K562 (cell line): ENCODE results near the gene DHRS3.

ENCODE experiments used
- ATF3 ChIP-seq, 2 experiments: fragments of 450-650 bp in 1 of 2; sonication (generic) in 1 of 2; formaldehyde crosslinking in 1 of 2; IDR thresholded peaks in 1 of 2; conservative IDR thresholded peaks in 1 of 2; 2 replicates each; pipeline versions ENCODE4 v1.6.1 to v1.8.1; 2016 to 2023; ENCODE audit warnings: mild to moderate bottlenecking in 2 of 2, moderate library complexity in 2 of 2, inconsistent platforms in 1 of 2, missing genetic modification reagents in 1 of 2
- ETV5 ChIP-seq: sonication (generic); formaldehyde crosslinking; IDR thresholded peaks from 2 replicates; pipeline ENCODE4 v1.4.0; 2020; ENCODE audit warnings: low read depth, mild to moderate bottlenecking, missing genetic modification reagents
- FOSL1 ChIP-seq: fragments of 200-800 bp; sonication (Bioruptor generic); conservative IDR thresholded peaks from 2 replicates; pipeline ENCODE4 v1.6.1; 2016; ENCODE audit warnings: missing genetic modification characterization, missing compliant biosample characterization
- GTF2A2 ChIP-seq: IDR thresholded peaks from 2 replicates; pipeline ENCODE4 v1.6.1; 2016; ENCODE audit warnings: mild to moderate bottlenecking, missing genetic modification characterization, missing compliant biosample characterization
- KLF13 ChIP-seq: fragments of 450-650 bp; IDR thresholded peaks from 2 replicates; pipeline ENCODE4 v1.6.1; 2016; ENCODE audit warnings: missing genetic modification characterization, low read depth, mild to moderate bottlenecking, missing compliant biosample characterization, moderate library complexity, borderline replicate concordance
- POLR2A ChIP-seq: fragments of 450-650 bp; conservative IDR thresholded peaks from 2 replicates; pipeline ENCODE4 v1.6.1; 2016
- POLR2AphosphoS5 ChIP-seq: IDR thresholded peaks from 2 replicates; pipeline ENCODE4 v1.6.1; 2011; ENCODE audit warnings: mild to moderate bottlenecking, low read depth, low read length, moderate library complexity; ENCODE audit not compliant: control insufficient read depth, insufficient read depth
- RAD21 ChIP-seq, 2 experiments: fragments of 250-450 bp in 1 of 2; fragments of 450-650 bp in 1 of 2; sonication (Bioruptor Pico) in 1 of 2; formaldehyde crosslinking in 1 of 2; IDR thresholded peaks in 1 of 2; conservative IDR thresholded peaks in 1 of 2; 2 replicates each; pipeline versions ENCODE4 v1.4.0 to v1.8.0; 2020 to 2022; ENCODE audit warnings: mild to moderate bottlenecking in 2 of 2, moderate library complexity in 1 of 2
- YY1 ChIP-seq, 3 experiments: IDR thresholded peaks; 2 replicates each; pipeline ENCODE4 v1.6.1; 2011; ENCODE audit warnings: low read length in 2 of 3, mild to moderate bottlenecking in 2 of 3, moderate library complexity in 2 of 3, borderline replicate concordance in 1 of 3, control low read depth in 1 of 3, low read depth in 1 of 3; ENCODE audit not compliant: insufficient read depth in 3 of 3, insufficient replicate concordance in 2 of 3, control insufficient read depth in 1 of 3, insufficient read length in 1 of 3; ENCODE audit errors: extremely low read depth in 1 of 3
- ZFP30 ChIP-seq: fragments of 250-450 bp; sonication (Bioruptor Pico); IDR thresholded peaks from 2 replicates; pipeline ENCODE4 v1.8.0; 2022; ENCODE audit warnings: moderate library complexity, mild to moderate bottlenecking, inconsistent platforms, borderline replicate concordance
- ZNF766 ChIP-seq: fragments of 200-800 bp; sonication (Bioruptor generic); conservative IDR thresholded peaks from 2 replicates; pipeline ENCODE4 v1.6.1; 2016; ENCODE audit warnings: missing genetic modification characterization, missing compliant biosample characterization
- TF ChIP-seq, protein P1 (sequence below), 3 experiments: IDR thresholded peaks in 2 of 3; conservative IDR thresholded peaks in 1 of 3; 2 replicates each; pipeline ENCODE4 v1.5.1; 2011 to 2012; ENCODE audit warnings: low read length in 3 of 3, mild to moderate bottlenecking in 3 of 3, control low read depth in 2 of 3, improper control_type of control experiment in 1 of 3, inconsistent platforms in 1 of 3, low read depth in 1 of 3, mixed read lengths in 1 of 3, moderate library complexity in 1 of 3; ENCODE audit not compliant: insufficient read depth in 2 of 3
- TF ChIP-seq, protein P2 (sequence below): fragments of 450-650 bp; IDR thresholded peaks from 2 replicates; pipeline ENCODE4 v1.6.1; 2018; ENCODE audit not compliant: partially characterized antibody

- TF ChIP-seq KLF13 (tag) = no peak
- no peak for TF ChIP-seq RAD21 (CRISPR knock-in tag; conservative IDR thresholded peaks at IDR 0.05 in 1 of 2, IDR thresholded peaks at IDR 0.05 in 1 of 2)
- TF ChIP-seq, protein P1, sequence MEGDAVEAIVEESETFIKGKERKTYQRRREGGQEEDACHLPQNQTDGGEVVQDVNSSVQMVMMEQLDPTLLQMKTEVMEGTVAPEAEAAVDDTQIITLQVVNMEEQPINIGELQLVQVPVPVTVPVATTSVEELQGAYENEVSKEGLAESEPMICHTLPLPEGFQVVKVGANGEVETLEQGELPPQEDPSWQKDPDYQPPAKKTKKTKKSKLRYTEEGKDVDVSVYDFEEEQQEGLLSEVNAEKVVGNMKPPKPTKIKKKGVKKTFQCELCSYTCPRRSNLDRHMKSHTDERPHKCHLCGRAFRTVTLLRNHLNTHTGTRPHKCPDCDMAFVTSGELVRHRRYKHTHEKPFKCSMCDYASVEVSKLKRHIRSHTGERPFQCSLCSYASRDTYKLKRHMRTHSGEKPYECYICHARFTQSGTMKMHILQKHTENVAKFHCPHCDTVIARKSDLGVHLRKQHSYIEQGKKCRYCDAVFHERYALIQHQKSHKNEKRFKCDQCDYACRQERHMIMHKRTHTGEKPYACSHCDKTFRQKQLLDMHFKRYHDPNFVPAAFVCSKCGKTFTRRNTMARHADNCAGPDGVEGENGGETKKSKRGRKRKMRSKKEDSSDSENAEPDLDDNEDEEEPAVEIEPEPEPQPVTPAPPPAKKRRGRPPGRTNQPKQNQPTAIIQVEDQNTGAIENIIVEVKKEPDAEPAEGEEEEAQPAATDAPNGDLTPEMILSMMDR (IDR thresholded peaks at IDR 0.05 in 2 of 3, conservative IDR thresholded peaks at IDR 0.05 in 1 of 3; ENCODE audit: insufficient read depth in 2 of 3, low read depth in 1 of 3, low read length in 3 of 3) = no peak
- TF ChIP-seq ZNF766 = no peak
- no peak for TF ChIP-seq POLR2A
- TF ChIP-seq POLR2AphosphoS5 = no peak
- TF ChIP-seq GTF2A2 (tag) = no peak
- no peak for TF ChIP-seq ATF3 (IDR thresholded peaks at IDR 0.05)
- no peak for TF ChIP-seq ATF3 (CRISPR knock-in tag; conservative IDR thresholded peaks at IDR 0.05)
- no peak for TF ChIP-seq ZFP30 (CRISPR knock-in tag)
- TF ChIP-seq FOSL1 = no peak
- no peak for TF ChIP-seq ETV5 (CRISPR knock-in tag)
- TF ChIP-seq, protein P2, sequence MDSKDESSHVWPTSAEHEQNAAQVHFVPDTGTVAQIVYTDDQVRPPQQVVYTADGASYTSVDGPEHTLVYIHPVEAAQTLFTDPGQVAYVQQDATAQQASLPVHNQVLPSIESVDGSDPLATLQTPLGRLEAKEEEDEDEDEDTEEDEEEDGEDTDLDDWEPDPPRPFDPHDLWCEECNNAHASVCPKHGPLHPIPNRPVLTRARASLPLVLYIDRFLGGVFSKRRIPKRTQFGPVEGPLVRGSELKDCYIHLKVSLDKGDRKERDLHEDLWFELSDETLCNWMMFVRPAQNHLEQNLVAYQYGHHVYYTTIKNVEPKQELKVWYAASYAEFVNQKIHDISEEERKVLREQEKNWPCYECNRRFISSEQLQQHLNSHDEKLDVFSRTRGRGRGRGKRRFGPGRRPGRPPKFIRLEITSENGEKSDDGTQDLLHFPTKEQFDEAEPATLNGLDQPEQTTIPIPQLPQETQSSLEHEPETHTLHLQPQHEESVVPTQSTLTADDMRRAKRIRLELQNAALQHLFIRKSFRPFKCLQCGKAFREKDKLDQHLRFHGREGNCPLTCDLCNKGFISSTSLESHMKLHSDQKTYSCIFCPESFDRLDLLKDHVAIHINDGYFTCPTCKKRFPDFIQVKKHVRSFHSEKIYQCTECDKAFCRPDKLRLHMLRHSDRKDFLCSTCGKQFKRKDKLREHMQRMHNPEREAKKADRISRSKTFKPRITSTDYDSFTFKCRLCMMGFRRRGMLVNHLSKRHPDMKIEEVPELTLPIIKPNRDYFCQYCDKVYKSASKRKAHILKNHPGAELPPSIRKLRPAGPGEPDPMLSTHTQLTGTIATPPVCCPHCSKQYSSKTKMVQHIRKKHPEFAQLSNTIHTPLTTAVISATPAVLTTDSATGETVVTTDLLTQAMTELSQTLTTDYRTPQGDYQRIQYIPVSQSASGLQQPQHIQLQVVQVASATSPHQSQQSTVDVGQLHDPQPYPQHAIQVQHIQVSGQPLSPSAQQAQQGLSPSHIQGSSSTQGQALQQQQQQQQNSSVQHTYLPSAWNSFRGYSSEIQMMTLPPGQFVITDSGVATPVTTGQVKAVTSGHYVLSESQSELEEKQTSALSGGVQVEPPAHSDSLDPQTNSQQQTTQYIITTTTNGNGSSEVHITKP = no peak
- TF ChIP-seq YY1 (IDR thresholded peaks at IDR 0.05; ENCODE audit: borderline replicate concordance in 1 of 3, control insufficient read depth in 1 of 3, extremely low read depth in 1 of 3, insufficient read depth in 3 of 3, insufficient read length in 1 of 3, insufficient replicate concordance in 2 of 3, low read depth in 1 of 3, low read length in 2 of 3) = no peak
Observed at GRCh38 chr1:12565966-12566352, 52.1 kb downstream of the DHRS3 start.
